Measurements from ENCODE around the gene SDC3.
A peak's percentile ranks its signal among the peaks of the same experiment; 100 is the strongest.

SDC3 gene

DNA sequence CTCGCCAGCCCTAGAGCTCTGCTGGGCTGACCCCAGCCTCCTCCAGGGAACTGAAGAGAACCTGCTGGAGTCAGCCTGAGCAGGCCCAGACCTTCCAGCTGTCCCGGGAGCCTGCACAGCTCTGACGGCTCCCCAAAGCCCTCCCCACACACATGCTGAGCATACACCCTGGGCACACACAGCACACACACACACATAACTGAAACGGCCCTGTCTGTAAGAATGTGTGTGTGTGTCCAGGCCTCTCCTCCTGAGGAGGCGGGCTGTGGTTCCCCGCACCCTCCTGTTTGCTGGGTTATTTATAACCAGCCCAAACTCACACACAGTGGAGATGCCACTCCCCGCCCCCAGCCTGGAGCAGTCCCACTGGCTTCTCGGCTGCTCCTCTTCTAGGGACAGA, 20.2 kb downstream of the SDC3 start:
- peak; percentile 98 for DNase-seq

DNA sequence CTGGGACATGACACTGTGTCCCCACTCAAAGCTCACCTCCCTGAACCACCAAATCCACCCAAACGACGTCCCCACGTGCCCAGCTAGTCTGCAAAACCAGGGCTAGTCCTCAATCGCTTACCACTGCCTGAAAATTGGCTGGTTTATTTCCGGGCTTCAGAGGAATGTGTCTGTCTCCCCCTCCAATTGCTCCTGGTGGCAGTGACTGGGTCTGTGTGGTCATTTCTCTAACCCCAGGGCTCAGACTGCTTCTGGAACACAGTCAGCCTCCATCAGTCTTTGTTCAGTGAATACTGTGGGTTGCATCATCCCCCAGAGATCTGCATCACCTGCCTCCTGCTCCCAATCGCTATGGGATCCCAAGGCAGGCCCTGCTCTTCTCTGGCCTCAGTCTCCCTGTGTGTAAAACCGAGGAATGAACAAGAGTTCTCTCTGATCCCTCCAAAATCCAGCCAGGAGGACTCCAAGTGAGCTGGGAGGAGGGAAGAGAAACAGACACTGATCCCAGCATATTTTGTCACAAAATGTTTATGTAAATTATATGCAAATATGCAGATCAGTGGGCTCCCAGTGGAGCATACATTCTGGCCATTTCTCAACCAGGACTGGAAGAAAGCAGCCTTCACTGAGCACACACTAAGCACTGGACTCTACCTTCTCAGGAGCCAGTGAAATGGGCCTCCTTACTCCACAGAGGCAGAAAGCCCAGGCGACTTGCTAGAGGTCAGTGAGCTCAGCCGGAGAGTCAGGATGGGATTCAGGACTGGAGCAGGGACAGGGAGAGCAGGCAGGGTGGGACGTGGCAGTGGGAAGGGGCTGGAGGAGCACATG, 20.9 kb downstream of the SDC3 start:
- DNase-seq: peak; percentile 78

DNA sequence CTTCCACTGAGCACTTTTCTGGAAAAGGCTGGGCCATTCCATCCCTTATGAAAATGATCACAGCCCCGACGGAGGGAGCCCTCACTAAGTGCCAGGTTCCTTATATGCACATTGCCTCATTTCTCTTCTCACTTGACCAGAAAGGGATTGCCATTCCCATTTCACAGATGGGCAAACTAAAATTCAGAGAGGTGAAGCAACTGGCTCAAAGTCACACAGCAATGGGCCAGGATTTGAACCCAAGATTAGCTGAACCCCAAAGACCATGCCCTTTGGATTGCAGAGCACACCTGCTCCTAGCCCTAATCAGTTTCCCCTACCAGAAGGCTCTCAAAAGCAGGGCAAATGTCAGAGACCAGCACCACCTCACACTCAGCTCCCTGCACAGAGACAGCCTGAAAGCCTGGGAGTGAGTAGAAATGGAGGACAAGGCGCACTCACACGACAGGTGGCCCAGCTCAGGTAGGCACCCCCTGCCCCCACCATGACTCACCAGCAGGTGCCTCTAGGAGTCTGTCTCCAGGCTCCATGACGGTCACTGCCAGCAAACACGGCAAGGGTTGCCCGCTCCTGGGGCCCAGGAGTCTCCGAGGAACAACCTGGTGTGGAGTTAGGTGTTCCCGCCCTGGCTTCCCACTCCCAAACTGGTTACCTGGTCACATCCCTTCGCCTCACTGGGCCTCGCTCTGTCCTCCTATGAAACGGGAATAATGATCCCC, 21.7 kb downstream of the SDC3 start:
- no peak for DNase-seq

DNA sequence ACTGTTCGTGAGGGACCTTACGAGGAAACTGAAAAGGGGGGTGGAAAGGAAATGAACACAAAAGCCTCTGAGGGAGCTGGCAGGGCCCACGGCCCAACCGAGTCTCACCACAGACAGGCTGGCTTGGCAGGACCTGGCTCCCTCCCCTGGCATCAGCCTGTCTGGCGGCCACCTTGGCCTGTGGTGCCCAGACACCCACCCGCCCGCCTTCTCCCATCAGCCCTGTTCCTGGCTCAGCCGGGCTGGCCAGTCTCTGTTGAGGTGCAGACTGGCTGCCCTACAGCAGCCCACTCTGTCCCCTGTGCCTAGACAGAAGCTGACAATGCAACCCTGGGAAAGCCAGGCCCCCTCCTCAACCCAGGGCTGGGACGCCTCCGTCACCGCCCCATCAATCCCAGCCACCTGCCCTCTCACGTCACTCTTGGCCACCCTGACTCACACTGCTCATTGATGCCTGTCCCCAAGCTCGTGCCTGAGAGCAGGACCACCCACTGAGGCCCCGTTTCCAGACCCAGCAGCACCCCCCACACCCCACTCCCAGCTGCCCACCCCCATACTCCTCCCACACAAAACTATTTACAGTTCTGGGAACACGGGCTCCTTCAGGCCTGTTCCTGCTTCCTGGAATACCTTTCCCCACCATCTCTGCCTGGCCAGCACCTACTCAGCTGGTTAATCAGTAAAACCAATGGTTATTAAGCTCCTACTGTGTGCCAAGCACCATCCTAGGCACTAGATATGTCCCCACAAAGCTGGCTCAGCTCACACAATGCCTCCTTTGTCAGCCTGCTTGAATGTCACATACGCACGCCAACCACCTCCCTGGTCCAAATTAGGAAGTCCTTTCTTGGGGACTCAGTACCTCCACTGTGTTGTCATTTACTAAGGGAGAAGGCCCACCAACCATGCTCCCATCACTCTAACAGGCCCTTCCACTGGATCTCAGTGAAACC, 22.7 kb downstream of the SDC3 start:
- DNase-seq: no peak

DNA sequence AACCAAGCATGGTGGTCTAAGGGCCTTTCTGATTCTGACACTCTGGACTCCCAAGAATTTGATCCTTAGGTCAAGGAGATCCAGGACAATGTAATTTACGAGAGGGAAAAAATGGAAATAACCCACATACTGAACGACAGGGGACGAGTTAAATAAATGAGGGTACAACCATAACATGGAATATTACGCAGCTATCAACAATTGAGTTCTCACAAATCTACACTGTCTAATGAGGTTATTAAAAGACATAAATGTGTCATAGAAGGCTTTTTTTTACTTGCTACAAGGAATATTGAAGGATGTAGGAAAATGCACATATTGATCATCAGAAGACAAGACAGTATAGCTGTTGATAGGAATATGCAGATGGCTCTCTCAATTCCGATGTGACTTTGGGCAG, 23.8 kb downstream of the SDC3 start:
- DNase-seq: no peak

DNA sequence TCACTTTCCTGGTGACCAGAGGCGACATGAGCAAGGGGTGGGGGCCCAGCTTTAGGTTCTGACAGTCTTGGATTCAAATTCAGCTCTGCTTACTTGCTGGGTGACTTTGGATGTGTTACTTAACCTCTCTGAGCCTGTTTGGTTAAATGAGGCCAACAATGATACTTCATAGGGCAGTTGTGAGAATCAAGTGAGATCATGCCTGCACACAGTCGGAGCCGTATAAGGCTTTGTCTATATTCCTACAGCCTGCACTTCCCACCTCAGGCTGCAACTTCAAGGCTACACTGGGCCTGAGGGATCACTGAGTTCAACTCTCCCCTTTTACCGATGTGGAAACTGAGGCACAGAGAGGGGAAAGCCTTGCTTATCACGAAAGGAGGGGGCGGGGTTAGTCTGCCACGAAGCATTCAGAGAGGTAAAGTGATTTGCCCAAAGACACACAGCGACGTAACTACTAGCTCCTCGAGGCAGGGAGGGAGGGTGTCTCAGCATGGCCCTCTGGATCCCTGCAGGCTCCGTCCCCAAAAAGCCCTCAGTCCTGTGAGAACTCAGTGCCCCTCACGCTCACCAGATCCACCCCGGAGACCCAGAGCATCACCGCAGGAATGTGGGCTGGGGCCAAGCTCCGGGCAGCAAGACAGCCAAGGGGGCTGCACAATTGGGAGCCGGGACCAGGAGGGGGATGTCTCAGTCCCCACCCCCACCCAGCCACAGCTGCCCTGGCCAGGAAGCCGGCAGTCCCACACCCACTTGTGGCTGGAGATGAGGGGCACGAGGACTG, 25.0 kb downstream of the SDC3 start:
- DNase-seq: no peak

DNA sequence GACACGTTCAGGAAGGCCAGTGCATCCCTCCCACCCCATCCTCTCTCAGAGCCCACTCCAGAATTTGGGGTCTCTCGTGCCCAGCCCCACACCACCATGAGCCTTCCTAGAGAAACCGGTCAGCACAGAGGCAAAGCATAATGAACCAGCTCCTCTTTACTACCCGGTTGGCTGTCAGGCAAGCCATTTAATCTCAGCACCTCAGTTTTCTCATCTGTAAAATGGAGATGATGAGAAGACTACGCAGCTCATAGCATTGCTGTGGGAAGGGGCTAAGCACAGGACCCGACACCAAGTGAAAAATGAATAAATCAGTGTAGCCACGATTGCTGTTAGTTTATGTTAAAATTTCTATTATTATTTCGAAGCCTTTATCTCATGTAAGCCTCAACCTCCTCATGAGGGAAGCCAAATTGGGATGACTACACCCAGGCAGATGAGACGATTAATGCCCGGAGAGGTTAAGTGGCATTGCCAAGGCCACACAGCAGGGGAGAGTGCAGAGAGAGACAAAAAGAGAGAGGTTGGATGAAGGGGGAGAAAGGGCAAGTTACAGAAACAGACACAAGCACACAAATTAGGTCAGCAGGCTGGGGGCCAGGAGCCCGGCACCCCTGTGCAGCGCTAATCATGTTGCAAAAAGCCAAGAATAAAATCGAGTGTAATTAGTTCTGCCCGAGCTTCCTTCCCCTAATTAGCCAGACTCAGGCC, 25.7 kb downstream of the SDC3 start:
- no peak for DNase-seq

DNA sequence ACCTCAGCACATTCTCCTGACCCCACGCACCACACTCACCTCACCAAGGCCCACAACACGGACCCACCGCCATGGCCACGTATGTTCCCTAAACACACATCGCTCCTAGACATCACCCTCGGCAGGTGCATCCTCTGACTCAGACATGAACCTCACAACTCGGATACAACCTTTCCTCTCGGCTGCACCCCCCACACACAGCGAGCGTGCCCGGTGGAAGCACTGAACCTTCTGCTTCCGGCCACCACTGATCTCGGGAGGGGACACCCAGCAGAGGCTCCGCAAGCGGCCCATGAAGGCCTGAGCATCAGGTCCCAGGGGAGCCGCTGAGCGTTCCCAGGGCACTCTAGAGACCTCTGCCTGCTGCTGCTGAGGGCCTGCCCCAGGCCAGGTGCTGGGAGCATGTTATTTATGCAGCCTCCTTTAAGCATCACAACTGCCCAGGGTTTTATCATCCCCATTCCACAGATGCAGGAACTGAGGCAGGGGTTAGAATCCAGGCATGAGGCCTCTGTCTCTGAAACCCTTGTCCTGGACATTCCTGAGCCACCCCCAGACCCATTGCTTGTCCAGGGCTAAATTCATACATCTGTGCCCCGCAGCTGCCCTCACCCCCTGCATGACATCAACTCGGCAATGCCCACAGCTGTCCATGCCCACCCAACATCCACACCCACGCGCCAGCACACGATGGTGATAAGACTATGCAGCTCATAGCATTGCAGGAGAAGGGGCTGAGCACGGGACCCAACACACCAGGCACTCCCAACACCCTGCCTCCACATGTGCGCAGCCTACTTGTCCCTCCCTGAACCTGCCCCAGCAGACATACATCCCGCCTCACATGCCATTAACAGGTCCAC, 27.0 kb downstream of the SDC3 start:
- DNase-seq: no peak

DNA sequence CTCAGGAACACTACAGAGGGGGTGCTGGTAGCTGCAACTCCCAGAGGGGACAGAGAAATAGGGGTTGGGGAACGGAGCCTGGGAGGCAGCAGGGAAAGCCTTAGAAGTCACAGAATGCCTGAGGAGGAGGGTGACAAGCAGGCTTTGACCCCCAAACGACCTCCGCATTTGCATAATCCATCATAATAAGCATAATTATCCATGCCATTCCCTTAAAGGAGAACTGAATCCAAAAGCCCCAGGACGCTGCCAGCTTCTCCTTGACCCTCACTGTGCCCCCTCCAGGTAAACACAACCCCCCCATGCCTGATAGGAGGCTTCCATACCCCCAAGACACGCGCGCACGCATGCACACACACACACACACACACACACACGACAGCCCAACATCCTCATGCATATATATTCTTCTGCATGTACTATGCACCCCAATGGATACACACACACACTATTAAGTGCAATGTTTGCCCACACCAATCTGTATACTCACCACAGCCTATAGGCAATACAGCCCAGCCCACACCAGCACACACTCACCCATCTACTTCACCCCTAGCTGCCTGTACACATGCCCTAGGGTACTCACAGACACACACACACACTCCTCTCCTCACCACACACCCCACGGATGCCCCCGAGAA, 27.8 kb downstream of the SDC3 start:
- no peak for DNase-seq

DNA sequence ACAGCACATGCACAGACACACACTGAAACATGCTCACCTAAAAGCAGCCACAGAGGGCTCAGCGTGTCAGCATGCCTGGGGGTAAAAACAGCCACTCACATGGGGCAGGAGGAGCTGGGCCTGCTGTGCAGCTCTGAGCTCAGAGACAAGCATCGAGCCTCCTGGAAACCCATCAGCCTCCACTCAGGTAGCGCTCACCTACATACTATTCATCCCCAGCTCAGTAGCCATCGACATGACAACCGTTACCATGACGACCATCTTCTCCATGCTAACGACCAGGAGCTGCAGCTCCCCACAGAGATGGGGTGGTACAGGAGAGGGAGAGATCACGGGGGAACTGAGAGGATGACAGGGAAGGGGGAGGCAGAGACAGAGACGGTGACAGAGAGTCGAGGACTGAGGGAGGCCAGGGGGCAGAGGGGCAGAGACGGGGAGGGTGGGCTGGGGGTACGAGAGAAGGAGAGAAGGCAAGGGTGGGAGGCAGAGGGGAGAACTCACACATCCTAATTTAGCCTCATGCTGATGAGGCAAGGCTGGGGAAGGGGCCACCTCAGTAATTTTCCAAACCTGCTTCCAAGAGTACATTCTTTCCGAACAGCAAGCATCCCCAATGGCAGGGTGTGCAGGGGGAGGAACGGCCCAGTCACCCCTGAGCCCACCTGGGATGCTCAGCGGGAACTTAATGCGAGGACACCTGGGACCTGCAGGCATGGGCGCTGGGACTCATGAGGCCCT, 28.4 kb downstream of the SDC3 start:
- no peak for DNase-seq

DNA sequence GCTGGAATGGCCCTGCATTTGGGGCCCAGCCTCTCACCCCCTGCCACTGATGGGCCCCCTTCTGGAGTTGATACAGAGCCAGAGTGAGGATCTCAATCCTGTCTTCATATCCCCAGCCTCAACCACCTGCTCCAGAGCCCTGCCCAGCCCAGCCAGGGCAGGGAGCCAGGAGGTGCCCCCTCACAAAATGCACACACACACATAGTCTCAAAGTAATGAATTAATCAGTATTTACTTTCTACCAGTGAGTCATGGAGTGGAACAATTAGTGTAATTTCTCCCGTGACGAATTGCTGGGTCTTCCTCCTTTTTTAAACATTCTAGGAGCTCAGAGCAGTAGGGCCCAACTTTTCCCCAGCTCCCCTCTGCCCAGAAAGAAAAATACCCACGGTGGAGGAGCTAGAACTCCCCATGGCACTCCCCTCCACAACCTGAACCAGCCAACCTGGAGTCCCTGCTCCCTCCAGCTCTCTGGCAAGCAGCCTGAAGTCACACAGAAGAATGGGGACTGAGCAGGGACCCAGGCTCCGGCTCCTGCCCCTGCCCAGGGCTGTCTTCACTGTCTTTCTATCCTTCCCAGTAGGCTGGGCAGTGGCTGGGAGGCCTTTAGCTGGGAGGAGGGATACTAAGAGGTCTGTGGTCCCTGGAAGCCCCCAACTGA, 29.3 kb downstream of the SDC3 start:
- no peak for DNase-seq

DNA sequence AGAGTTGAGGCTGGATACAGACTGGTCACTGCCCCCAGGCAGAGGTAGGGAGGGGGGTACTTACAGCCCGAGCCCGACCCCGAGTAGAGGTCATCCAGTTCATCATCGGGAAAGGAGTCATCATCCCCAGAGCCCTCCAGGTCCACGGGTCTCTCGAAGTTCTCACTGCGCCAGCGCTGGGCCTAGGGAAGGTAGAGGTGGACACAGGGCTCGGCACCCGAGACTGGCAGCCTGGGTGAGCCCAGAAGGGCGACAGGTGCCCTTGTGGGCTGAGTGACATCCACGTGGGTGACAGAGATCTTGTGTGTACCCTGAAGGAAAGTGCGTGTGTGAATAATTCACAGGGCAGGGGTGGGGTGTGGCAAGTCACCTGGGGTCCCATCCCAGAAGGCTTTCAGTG, 30.0 kb downstream of the SDC3 start:
- DNase-seq: no peak

DNA sequence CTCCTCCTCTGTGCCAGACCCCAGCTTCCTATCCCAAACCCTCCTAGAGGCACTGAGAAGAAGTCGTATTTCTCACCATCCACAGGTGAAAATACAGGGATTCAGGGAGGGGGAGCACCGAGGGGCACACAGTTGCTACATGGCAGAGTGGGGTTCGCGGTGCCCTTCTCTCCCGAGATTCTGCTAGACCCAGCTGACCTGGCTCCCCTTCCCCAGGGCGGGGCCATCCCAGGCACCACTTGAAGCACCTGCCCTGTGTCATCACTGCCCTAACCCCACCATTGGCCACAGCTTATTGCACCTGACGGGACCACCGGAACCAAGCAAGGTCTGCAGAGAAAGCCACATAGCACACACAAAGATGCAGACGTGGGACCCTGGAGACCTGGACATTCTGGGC, 30.5 kb downstream of the SDC3 start:
- DNase-seq: no peak

DNA sequence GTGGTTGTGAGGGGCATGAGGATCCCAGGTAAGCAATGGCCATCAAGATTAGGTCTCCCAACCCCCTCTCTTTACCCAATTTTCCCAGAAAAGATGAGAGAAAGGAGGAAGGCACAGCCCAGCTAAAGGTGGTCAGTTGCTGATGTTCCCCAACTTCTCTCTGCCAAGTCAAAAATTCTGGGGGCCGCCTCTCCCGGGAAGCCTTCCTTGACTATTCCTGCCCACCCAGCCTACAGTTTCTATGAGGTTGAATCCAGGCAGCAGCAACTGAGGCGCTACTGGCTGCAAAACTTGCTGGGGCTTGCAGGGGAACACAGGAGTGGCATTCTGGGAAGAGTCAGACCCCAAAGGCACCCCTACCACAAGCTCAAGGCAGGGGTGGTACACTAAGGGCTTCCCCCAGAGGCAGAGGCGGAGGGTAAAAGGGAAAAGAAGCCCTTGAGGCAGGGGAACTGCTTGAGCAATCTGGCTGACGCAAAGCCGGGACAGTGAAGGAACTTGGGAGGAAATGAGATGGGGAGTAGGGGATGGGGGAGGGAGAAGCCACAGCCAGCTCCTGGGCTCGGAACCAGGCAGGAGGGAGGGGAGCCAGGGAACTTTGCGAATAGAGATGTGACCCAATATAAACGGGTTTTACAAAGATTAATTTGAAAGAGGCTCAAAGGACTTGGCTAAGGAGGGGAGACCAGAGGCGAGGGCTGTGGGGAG, 31.2 kb downstream of the SDC3 start:
- peak; percentile 88 for DNase-seq

DNA sequence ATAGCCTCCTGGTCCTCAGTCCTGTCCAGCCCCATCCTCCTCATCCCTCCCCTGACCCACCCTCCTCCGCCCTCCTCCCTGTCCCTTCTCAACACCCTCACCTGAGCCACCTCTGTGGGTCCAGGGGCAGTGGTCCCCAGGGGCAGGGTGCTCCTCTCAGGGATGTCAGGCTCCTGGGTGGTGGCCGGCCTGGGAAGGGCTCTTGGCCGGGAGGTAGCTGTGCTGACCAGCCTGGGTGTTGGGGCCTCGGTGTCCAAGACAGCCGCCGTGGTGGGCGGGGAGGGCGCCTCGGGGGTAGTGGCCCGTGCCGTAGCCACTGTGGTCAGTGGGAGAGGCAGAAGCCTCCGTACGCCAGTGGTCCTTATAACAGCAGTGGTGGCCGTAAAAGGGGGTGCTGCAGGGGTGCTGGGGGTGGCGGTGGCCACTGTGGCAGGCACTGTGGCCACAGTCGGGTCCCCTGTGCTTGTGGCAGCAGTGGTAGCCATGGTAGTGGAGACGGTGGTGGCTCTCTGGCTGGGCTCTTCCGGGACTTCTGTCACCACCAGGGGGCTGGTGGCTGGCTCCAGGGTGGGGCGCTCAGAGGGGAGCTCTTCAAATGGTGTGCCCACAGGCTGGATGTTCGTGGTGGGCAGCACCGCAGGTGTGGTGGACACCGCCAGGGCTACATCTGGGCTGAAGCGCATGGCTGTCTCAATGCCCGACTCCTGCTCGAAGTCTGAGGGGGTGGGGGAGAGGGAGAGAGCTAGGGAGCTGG, 31.9 kb downstream of the SDC3 start:
- no peak for DNase-seq

DNA sequence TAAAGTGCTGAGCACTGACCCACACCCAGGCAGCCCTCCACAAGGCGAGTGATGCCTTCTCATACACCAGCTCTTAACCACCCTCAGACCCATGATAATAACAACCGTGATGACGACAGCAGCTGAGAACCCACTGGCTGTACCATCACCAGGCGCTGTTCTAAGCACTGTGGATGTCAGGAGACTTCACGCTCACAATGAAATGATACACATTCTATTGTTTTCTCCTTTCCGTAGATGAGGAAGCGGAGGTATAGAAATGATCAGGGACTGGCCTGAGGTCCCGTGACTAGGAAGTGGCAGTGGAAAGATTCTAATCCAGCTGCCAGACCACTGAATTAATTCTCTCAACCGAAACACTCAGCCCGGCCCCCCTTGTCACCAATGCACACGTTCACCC, 32.6 kb downstream of the SDC3 start:
- no peak for DNase-seq

DNA sequence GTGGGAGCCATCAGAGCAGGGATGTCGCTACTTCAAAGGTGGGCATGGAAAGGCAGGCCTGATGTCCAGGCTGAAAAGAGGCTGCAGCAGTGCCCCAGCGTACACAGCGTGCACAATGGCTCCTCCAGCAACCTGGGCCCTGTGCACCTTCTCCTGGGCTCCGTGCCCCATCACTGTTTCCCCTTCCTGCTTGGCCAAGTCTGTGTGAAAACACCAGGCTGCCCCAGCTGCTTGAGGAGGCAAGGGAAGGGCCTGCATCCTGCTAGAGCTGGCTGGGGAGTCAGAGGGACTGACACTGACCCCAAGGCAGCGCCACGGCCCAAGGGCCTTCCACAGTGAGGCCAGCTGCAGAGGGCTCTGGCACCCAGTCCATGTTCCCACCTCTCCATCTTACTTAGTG, 33.4 kb downstream of the SDC3 start:
- no peak for DNase-seq
